Upper lobe of left lung (tissue), 4 donors: ENCODE data around the gene AFF3.

Experiments
- EP300 ChIP-seq, 4 donors: sonication (generic); formaldehyde crosslinking; IDR thresholded peaks; one replicate each; pipeline ENCODE4 v1.5.1; 2017; ENCODE audit warnings: antibody characterized with exemption in 4 of 4, control low read depth in 2 of 4
- POLR2A ChIP-seq, 4 donors: fragments of 450-650 bp; IDR thresholded peaks; one replicate each; pipeline ENCODE4 v1.5.1; 2016 to 2017; ENCODE audit warnings: antibody characterized with exemption in 4 of 4, mild to moderate bottlenecking in 2 of 4
- POLR2AphosphoS5 ChIP-seq, 2 donors: sonication (generic); formaldehyde crosslinking; IDR thresholded peaks; one replicate each; pipeline ENCODE4 v1.5.1; 2017; ENCODE audit warnings: antibody characterized with exemption in 2 of 2
- TF ChIP-seq, protein P1 (sequence below), 6 experiments: fragments of 450-650 bp in 4 of 6; fragments of 200-600 bp in 2 of 6; sonication (generic) in 2 of 6; IDR thresholded peaks; one replicate each; pipeline ENCODE4 v1.5.1; 2016 to 2019; ENCODE audit warnings: antibody characterized with exemption in 6 of 6

DNA sequence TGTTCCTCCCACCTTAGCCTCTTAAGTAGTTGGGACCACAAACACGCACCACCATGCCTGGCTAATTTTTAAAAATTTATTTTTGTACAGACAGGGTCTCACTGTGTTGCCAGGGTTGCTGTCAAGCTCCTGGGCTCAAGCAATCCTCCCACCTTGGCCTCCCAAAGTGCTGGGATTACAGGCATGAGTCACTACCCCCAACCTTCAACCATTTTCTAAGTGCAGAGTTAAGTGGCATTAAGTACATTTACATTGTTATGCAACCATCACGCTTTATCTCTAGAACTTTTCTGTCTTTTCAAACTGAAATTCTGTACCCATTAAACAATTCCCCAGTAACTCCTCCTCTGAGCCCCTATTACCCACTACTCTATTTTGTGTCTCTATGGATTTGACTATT is 45.9 kb upstream of the AFF3 start:
- TF ChIP-seq, protein P1, sequence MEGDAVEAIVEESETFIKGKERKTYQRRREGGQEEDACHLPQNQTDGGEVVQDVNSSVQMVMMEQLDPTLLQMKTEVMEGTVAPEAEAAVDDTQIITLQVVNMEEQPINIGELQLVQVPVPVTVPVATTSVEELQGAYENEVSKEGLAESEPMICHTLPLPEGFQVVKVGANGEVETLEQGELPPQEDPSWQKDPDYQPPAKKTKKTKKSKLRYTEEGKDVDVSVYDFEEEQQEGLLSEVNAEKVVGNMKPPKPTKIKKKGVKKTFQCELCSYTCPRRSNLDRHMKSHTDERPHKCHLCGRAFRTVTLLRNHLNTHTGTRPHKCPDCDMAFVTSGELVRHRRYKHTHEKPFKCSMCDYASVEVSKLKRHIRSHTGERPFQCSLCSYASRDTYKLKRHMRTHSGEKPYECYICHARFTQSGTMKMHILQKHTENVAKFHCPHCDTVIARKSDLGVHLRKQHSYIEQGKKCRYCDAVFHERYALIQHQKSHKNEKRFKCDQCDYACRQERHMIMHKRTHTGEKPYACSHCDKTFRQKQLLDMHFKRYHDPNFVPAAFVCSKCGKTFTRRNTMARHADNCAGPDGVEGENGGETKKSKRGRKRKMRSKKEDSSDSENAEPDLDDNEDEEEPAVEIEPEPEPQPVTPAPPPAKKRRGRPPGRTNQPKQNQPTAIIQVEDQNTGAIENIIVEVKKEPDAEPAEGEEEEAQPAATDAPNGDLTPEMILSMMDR (IDR thresholded peaks at IDR 0.05), result no peak
- TF ChIP-seq POLR2A (IDR thresholded peaks at IDR 0.05), result no peak
- no peak for TF ChIP-seq POLR2AphosphoS5 (IDR thresholded peaks at IDR 0.05)
- TF ChIP-seq EP300 (IDR thresholded peaks at IDR 0.05), result peak in 1 of 4 donors; percentile 47
